HG02588 (cell line): ENCODE results near the gene SLC39A11.
"Not testable (repeated sequence)": the region's sequence is repeated elsewhere in the genome, so short reads cannot be mapped to it uniquely, and the experiment has no call there.

Experiments used
- ATAC-seq: cut with Tn5 transposase; IDR thresholded peaks from one replicate; pipeline ENCODE4 v1.9.1; 2021; ENCODE audit warnings: mild to moderate bottlenecking, moderate library complexity; ENCODE audit not compliant: unreplicated experiment

SLC39A11 gene

DNA sequence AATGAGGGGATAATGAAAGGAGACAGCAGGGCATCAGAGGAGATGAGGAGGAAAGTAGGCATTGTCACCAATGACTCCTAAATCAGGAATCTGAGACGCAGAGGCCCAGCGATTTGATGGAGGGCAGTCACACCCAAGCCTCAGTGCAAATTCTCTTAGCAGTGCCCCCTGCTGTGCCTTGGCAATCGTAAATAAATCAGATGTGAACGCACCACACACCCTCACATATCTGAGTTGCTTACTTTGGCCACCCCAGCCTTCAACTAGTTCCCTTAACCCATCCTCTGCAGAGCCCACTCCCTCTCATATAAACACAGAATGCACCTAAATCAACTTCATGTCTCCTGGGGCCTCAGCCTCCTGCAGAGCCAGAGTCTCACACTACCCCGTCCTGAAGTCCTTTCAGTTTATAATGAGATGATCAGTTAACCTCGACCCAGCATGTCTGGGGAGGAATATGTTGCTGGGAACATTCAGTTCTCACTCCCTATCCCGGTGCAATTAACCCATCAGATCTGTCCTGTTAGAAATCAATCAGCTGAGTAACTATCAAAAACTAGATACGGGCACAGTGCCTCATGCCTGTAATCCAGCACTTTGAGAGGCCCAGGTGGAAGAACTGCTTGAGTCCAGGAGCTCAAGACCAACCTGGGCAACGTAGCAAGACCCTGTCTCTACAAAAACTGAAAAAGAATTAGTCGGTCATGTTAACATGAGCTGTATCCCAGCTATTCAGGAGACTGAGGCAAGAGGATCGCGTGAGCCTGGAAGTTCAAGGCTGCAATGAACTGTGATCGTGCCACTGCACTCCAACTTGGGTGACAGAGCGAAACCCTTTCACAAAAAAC is 78.4 kb downstream of the SLC39A11 start:
- ATAC-seq: no peak

DNA sequence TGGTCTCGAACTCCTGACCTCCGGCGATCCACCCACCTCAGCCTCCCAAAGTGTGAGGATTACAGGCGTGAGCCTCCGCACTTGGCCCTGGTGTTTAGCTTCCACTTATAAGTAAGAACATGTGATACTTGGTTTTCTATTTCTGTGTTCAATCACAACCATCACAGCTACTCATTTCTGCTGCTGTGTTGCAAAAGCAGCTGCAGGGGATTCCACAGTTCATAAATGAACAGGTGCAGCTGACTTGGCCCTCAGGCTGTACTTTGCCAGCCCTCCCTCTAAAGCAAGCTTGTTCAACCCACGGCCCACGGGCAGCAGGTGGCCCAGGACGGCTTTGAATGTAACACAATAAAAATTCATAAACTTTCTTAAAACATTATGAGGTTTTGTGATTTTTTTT is 79.2 kb downstream of the SLC39A11 start:
- no peak for ATAC-seq

DNA sequence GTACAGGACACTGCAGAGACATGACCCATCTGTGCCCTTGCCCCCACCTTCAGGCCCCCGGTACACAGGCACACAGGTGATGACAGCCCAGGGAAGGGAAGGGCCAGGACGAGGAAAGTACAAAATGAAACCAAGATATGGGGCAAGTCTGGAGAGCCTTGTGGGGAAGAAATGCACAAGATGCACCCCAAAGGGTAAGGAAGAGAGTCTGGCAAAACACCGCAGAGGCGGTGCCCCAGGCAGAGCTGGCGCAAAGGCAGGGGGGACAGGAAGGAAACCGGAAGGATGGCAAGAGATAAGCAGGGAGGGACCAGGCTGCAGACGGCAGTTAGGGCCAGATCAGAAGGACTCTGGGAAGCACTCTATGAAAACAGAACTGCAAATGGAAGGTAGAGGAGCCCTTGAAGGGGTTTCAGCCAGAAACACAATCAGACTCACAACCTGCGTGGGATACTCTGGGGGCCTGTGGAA is 81.4 kb downstream of the SLC39A11 start:
- ATAC-seq: no peak

- no peak for ATAC-seq
Observed at GRCh38 chr17:73010414-73010813, 82.1 kb downstream of the SLC39A11 start.

- no peak for ATAC-seq
Observed at GRCh38 chr17:73007407-73007806, 85.1 kb downstream of the SLC39A11 start.

DNA sequence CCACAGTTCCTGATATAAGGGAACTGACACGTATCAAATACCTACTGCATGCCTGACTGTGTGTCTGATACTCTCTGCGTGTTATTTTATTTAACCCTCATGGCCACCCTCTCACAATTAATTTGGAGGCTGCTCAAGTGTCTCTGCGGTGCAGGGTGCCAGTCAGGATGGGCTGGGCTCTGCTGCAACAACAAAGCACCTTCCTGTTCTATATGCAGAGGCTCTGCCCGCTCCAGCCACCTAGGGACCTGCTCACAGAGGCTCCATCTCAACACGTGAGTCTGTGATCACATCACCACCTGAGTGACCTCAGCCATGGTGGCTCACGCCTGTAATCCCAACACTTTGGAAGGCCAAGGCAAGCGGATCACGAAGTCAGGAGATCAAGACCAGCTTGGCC is 87.1 kb downstream of the SLC39A11 start:
- no peak for ATAC-seq

DNA sequence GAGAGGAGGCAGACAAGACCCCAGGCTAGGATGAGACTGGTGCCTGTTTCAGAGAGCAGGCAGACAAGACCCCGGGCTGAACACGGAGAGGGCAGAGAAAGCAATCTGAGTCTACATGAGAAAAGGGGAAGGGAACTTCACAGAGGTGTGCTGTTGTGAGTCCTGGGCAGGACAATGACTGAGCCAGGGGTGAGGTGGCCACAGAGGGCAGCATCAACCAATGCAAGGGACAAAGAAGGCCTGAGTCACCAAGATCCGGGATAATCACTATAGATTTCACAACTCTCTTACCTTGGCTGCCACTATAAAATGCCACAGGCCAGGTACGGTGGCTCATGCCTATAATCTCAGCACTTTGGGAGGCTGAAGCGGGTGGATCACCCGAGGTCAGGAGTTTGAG is 89.0 kb downstream of the SLC39A11 start:
- no peak for ATAC-seq

GRCh38 chr17:73000832-73001231 is 91.7 kb downstream of the SLC39A11 start:
- ATAC-seq: no peak

DNA sequence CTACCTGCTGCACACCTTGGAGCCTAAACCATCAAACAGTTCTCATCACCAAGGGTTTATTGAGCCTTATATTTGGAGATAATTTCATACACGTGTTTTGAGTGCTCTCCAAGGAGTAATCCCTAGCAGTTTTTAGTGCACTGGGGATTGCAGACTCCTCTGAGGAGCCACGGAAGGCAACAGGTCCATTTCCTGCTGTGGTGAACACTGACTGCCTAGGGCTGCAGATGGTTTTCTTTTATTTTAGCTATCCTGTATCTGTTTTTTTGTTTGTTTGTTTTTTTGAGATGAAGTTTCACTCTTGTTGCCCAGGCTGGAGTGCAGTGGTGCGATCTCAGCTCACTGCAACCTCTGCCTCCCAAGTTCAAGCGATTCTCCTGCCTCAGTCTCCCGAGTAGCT is 93.0 kb downstream of the SLC39A11 start:
- not testable (repeated sequence) for ATAC-seq

DNA sequence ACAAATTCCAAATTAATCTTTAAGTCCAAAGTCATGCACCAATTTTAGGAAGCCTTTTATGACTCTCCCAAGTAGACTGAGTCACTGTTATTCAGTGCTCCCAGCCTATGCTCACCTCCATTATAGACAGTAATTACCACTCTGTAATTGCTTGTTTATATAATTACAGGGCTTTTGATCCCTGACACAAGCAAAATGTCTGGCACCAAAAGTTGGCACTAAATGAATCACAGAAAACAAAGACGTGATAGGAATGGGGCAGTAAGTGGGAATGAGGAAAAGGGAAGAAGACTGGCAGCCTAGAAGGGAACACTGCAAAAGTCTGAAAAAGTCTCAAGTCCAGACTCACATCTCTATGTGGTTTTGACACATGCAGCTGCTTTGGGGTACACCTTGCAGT is 94.1 kb downstream of the SLC39A11 start:
- no peak for ATAC-seq

- no peak for ATAC-seq
Observed at GRCh38 chr17:72997559-72997958, 94.9 kb downstream of the SLC39A11 start.

DNA sequence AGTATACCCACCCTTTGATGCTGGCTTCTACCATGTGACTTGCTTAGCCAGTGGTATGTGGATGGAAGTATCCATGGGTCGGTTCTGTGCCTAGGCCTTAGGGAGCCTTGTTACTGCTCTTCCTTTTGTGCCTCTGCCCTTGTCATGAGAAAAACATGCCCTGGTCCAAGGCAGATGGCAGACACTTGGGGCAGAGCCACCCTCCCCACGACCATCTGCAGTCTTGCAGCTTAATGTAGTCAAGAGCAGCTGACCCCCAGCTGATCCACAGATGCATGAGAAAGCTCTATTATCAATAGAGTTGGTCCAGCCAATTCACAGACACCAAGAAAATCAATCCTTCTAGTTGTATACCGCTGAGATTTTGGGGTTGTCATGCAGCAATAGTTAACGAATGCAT is 95.7 kb downstream of the SLC39A11 start:
- ATAC-seq: no peak

GRCh38 chr17:72995008-72995656 is 97.4 kb downstream of the SLC39A11 start:
- no peak for ATAC-seq

GRCh38 chr17:72992783-72993467 is 99.6 kb downstream of the SLC39A11 start:
- not testable (repeated sequence) for ATAC-seq

DNA sequence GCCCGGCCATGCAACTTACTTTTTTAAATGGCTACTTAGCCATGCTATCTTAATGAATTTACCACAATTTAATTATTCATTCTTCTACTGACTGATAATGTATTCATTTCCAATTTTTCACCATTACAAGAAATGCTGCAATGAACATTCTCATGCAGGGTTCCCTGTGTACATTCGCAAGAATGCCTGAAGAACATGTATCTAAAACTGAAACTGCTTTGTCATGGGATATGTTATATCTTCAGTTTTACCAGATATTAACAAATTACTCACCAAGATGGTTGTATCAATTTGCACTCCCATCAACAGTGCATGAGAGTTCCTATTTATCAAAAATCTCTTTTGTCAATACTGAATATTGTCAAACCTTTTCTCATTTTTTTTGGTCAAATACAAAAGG is 100.8 kb downstream of the SLC39A11 start:
- no peak for ATAC-seq

GRCh38 chr17:72989074-72989610 is 103.3 kb downstream of the SLC39A11 start:
- no peak for ATAC-seq

- no peak for ATAC-seq
Observed at GRCh38 chr17:72988451-72988850, 104.0 kb downstream of the SLC39A11 start.

DNA sequence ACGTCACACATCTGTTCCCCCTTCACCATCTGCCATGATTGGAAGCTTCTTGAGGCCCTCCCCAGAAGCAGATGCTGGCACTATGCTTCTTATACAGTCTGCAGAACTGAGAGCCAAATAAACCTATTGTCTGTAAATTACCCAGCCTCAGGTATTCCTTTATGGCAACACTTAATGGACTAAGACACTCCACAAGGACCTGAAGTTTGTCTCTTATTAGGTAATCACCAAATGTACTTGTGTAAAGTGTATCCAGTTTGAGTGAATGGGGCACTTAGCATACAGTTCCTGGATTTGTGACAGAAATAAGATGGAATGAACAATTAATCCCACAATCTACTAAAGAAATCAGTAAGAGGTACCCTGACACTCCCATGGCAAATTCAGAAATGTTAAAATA is 105.3 kb downstream of the SLC39A11 start:
- no peak for ATAC-seq

GRCh38 chr17:72985882-72986720 is 106.4 kb downstream of the SLC39A11 start:
- ATAC-seq: peak; percentile 53

DNA sequence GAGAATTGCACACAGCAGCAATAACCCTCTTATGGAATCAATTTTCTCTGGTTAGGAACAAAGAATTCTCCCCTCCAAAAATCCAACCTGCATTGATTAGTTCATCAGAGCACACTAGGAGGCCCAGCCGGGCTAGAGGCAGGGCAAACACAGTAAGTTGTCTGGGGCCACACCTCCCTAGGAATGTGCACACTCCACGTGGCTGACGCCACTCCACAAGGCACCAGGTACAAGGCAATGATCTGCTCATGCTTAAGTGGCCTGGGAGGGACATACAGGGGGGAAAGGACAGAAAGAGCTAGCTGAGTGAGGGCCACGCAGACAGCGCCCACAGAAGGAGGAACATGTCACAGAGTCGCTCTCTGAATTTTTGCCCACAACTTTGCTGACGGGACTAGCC is 107.6 kb downstream of the SLC39A11 start:
- ATAC-seq: no peak
